ENCODE results near the gene ZNF438. TPM values are rescaled to one million over a fixed set of nuclear protein-coding genes. Genes with fewer than 3 reads are reported as not detected.

ZNF438 gene
- total RNA-seq, 1 donor, result 4.3 TPM

GRCh38 chr10:30804478-30805055, 227.1 kb downstream of the ZNF438 start:
- H3K4me2 ChIP-seq (ENCODE audit: insufficient read depth, low read length), result peak overlapping the region; percentile 0
- no peaks in the 10 kb centered on the region for H3K36me3 ChIP-seq (ENCODE audit: insufficient read depth, low read length)
- no peaks in the 10 kb centered on the region for H3K9me3 ChIP-seq (ENCODE audit: low read depth, low read length)
- no peaks in the 10 kb centered on the region for H3K79me2 ChIP-seq (ENCODE audit: insufficient read depth, low read length)
- peak overlapping the region; percentile 24 for H3K27ac ChIP-seq (ENCODE audit: low read depth, low read length)
- peaks cover 15% of the 10 kb centered on the region for H3K4me1 ChIP-seq (ENCODE audit: insufficient read depth, low read length)
- TF ChIP-seq, protein P1, sequence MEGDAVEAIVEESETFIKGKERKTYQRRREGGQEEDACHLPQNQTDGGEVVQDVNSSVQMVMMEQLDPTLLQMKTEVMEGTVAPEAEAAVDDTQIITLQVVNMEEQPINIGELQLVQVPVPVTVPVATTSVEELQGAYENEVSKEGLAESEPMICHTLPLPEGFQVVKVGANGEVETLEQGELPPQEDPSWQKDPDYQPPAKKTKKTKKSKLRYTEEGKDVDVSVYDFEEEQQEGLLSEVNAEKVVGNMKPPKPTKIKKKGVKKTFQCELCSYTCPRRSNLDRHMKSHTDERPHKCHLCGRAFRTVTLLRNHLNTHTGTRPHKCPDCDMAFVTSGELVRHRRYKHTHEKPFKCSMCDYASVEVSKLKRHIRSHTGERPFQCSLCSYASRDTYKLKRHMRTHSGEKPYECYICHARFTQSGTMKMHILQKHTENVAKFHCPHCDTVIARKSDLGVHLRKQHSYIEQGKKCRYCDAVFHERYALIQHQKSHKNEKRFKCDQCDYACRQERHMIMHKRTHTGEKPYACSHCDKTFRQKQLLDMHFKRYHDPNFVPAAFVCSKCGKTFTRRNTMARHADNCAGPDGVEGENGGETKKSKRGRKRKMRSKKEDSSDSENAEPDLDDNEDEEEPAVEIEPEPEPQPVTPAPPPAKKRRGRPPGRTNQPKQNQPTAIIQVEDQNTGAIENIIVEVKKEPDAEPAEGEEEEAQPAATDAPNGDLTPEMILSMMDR (IDR thresholded peaks at IDR 0.05; ENCODE audit: extremely low read depth, low read depth, low read length), result no peak
- H3K27me3 ChIP-seq (ENCODE audit: insufficient read depth, low read length), result no peaks in the 10 kb centered on the region
- H3K4me3 ChIP-seq (ENCODE audit: insufficient read depth, low read length), result no peak overlapping the region
- H4K20me1 ChIP-seq (ENCODE audit: insufficient read depth, low read length), result no peaks in the 10 kb centered on the region
- peak overlapping the region; percentile 27 for H2AFZ ChIP-seq (ENCODE audit: low read length)
- peak; percentile 79 for DNase-seq (ENCODE audit: insufficient read length, low spot score, missing footprints)

- no peaks in the 10 kb centered on the region for H3K36me3 ChIP-seq (ENCODE audit: insufficient read depth, low read length)
- TF ChIP-seq, protein P1 (IDR thresholded peaks at IDR 0.05; ENCODE audit: extremely low read depth, low read depth, low read length), result no peak
- H3K27ac ChIP-seq (ENCODE audit: low read depth, low read length), result peak overlapping the region; percentile 24
- peak overlapping the region; percentile 0 for H3K4me2 ChIP-seq (ENCODE audit: insufficient read depth, low read length)
- no peaks in the 10 kb centered on the region for H3K9me3 ChIP-seq (ENCODE audit: low read depth, low read length)
- no peaks in the 10 kb centered on the region for H3K79me2 ChIP-seq (ENCODE audit: insufficient read depth, low read length)
- H4K20me1 ChIP-seq (ENCODE audit: insufficient read depth, low read length), result no peaks in the 10 kb centered on the region
- peak overlapping the region; percentile 36 for H2AFZ ChIP-seq (ENCODE audit: low read length)
- H3K4me1 ChIP-seq (ENCODE audit: insufficient read depth, low read length), result peaks cover 15% of the 10 kb centered on the region
- no peaks in the 10 kb centered on the region for H3K27me3 ChIP-seq (ENCODE audit: insufficient read depth, low read length)
- H3K4me3 ChIP-seq (ENCODE audit: insufficient read depth, low read length), result no peak overlapping the region
- DNase-seq (ENCODE audit: insufficient read length, low spot score, missing footprints), result peak; percentile 83
These were observed 227.8 kb downstream of the ZNF438 start for GRCh38 chr10:30803892-30804322.

- TF ChIP-seq, protein P1 (IDR thresholded peaks at IDR 0.05; ENCODE audit: extremely low read depth, low read depth, low read length), result no peak
- no peaks in the 10 kb centered on the region for H3K9me3 ChIP-seq (ENCODE audit: low read depth, low read length)
- no peaks in the 10 kb centered on the region for H4K20me1 ChIP-seq (ENCODE audit: insufficient read depth, low read length)
These were observed 228.6 kb downstream of the ZNF438 start for GRCh38 chr10:30803058-30803457.

GRCh38 chr10:30800368-30800767, 231.3 kb downstream of the ZNF438 start:
- peaks cover 15% of the 10 kb centered on the region for H3K4me1 ChIP-seq (ENCODE audit: insufficient read depth, low read length)
- DNase-seq (ENCODE audit: insufficient read length, low spot score, missing footprints), result no peak
- H3K79me2 ChIP-seq (ENCODE audit: insufficient read depth, low read length), result no peaks in the 10 kb centered on the region
- no peak overlapping the region for H3K27ac ChIP-seq (ENCODE audit: low read depth, low read length)
- no peaks in the 10 kb centered on the region for H3K9me3 ChIP-seq (ENCODE audit: low read depth, low read length)
- no peaks in the 10 kb centered on the region for H3K36me3 ChIP-seq (ENCODE audit: insufficient read depth, low read length)
- H3K4me3 ChIP-seq (ENCODE audit: insufficient read depth, low read length), result no peak overlapping the region
- no peak overlapping the region for H3K4me2 ChIP-seq (ENCODE audit: insufficient read depth, low read length)
- TF ChIP-seq, protein P1 (IDR thresholded peaks at IDR 0.05; ENCODE audit: extremely low read depth, low read depth, low read length), result no peak
- H3K27me3 ChIP-seq (ENCODE audit: insufficient read depth, low read length), result no peaks in the 10 kb centered on the region
- no peaks in the 10 kb centered on the region for H4K20me1 ChIP-seq (ENCODE audit: insufficient read depth, low read length)
- H2AFZ ChIP-seq (ENCODE audit: low read length), result no peak overlapping the region

More at GRCh38 chr10:30803058-30803457, 228.6 kb downstream of the ZNF438 start:
- no peak overlapping the region for H3K4me3 ChIP-seq (ENCODE audit: insufficient read depth, low read length)
- no peaks in the 10 kb centered on the region for H3K79me2 ChIP-seq (ENCODE audit: insufficient read depth, low read length)
- H3K4me2 ChIP-seq (ENCODE audit: insufficient read depth, low read length), result no peak overlapping the region
- no peak overlapping the region for H3K27ac ChIP-seq (ENCODE audit: low read depth, low read length)
- H3K27me3 ChIP-seq (ENCODE audit: insufficient read depth, low read length), result no peaks in the 10 kb centered on the region
- no peak for DNase-seq (ENCODE audit: insufficient read length, low spot score, missing footprints)
- H3K4me1 ChIP-seq (ENCODE audit: insufficient read depth, low read length), result peaks cover 15% of the 10 kb centered on the region
- H2AFZ ChIP-seq (ENCODE audit: low read length), result no peak overlapping the region
- H3K36me3 ChIP-seq (ENCODE audit: insufficient read depth, low read length), result no peaks in the 10 kb centered on the region

Measured in osteoblast (primary cell).